Smooth muscle cell (in vitro differentiated cells): ENCODE data around the gene TCAP. TPM values are rescaled to one million over a fixed set of nuclear protein-coding genes. Genes with fewer than 3 reads are reported as not detected.
A peak's percentile ranks its signal among the peaks of the same experiment; 100 is the strongest.

ENCODE experiments used
- DNase-seq: peaks from one replicate; lab custom pipeline; 2025; ENCODE audit not compliant: unreplicated experiment; lab: John Stamatoyannopoulos, UW
- H2AFZ ChIP-seq: fragments of 200-600 bp; sonication (generic); 2 replicates; pipeline ENCODE4 v1.6.0; 2016; ENCODE audit warnings: antibody characterized with exemption, low read depth, mild to moderate bottlenecking
- H3F3A ChIP-seq: fragments of 200-600 bp; sonication (generic); 2 replicates; pipeline ENCODE4 v1.6.0; 2017; ENCODE audit warnings: antibody characterized with exemption, low read depth
- H3K27ac ChIP-seq: fragments of 200-600 bp; sonication (generic); 2 replicates; pipeline ENCODE4 v1.5.1; 2016; ENCODE audit warnings: low read depth, mild to moderate bottlenecking
- H3K27me3 ChIP-seq: fragments of 200-600 bp; sonication (generic); 2 replicates; pipeline ENCODE4 v1.6.1; 2016; ENCODE audit warnings: low read depth, mild to moderate bottlenecking
- H3K36me3 ChIP-seq: fragments of 200-600 bp; sonication (generic); 2 replicates; pipeline ENCODE4 v1.5.1; 2016; ENCODE audit warnings: low read depth
- H3K4me1 ChIP-seq: fragments of 200-600 bp; sonication (generic); 2 replicates; pipeline ENCODE4 v1.5.1; 2016; ENCODE audit warnings: low read depth
- H3K4me2 ChIP-seq: fragments of 200-600 bp; sonication (generic); 2 replicates; pipeline ENCODE4 v1.6.0; 2016; ENCODE audit warnings: mild to moderate bottlenecking
- H3K4me3 ChIP-seq: fragments of 200-600 bp; sonication (generic); 2 replicates; pipeline ENCODE4 v1.5.1; 2016; ENCODE audit warnings: mild to moderate bottlenecking
- H3K79me2 ChIP-seq: fragments of 200-600 bp; sonication (generic); 2 replicates; pipeline ENCODE4 v1.6.0; 2016; ENCODE audit warnings: low read depth, mild to moderate bottlenecking
- H3K9ac ChIP-seq: fragments of 200-600 bp; sonication (generic); 2 replicates; pipeline ENCODE4 v1.6.0; 2016; ENCODE audit warnings: low read depth
- H3K9me3 ChIP-seq: fragments of 200-600 bp; sonication (generic); replicated peaks from 2 replicates; pipeline ENCODE4 v1.5.1; 2016; ENCODE audit warnings: low read depth
- H4K20me1 ChIP-seq: fragments of 200-600 bp; sonication (generic); 2 replicates; pipeline ENCODE4 v1.6.0; 2016; ENCODE audit warnings: low read depth
- CTCF ChIP-seq: fragments of 200-600 bp; sonication (generic); IDR thresholded peaks from 2 replicates; pipeline ENCODE4 v1.5.1; 2017; ENCODE audit warnings: borderline replicate concordance, mild to moderate bottlenecking, antibody characterized with exemption; ENCODE audit not compliant: insufficient read depth, poor library complexity, severe bottlenecking
- WGBS: methylation state at CpG from one replicate; pipeline ENCODE4 v1.1.7; 2016; ENCODE audit warnings: low lambda C conversion rate; 5-methylcytosine and 5-hydroxymethylcytosine counted together
- polyA plus RNA-seq: library from polyadenylated mRNA; unstranded; fragments of >200 nt; fragmentation: Nextera tagmentation; extraction: Ambion mirVana; gene quantifications from 2 replicates; pipeline ENCODE4 v1.2.1, GENCODE V29; 2016
- total RNA-seq: library from RNA; depleted of rRNA; stranded (reverse); fragments of >200 nt; gene quantifications from 2 replicates; pipeline ENCODE4 v1.2.3, GENCODE V29; 2014

TCAP gene
- total and polyA plus RNA-seq, 2 experiments from 2014 or later = 0.41 TPM; not detected in 1

- Histone ChIP-seq H3F3A (peaks cover 3% of the 10 kb centered on the region), H3K27ac (no peak overlapping the region), H3K4me1 (peaks cover 10% of the 10 kb centered on the region), H3K9me3 (no peaks in the 10 kb centered on the region), H3K36me3 (no peaks in the 10 kb centered on the region), H2AFZ (no peak overlapping the region), H3K79me2 (no peaks in the 10 kb centered on the region), H3K9ac (no peak overlapping the region), H4K20me1 (no peaks in the 10 kb centered on the region), H3K4me3 (no peak overlapping the region), H3K4me2 (no peak overlapping the region), H3K27me3 (peaks cover 76% of the 10 kb centered on the region)
- TF ChIP-seq CTCF = peak; percentile 87
- WGBS = 9% methylated on average over 16 of the region's 16 CpGs
- peak; percentile 61 for DNase-seq
Measured at GRCh38 chr17:39623356-39623950, 41.7 kb upstream of the TCAP start.

- peaks cover 76% of the 10 kb centered on the region for H3K27me3 ChIP-seq
Measured at GRCh38 chr17:39624313-39624712, 40.8 kb upstream of the TCAP start.

DNA sequence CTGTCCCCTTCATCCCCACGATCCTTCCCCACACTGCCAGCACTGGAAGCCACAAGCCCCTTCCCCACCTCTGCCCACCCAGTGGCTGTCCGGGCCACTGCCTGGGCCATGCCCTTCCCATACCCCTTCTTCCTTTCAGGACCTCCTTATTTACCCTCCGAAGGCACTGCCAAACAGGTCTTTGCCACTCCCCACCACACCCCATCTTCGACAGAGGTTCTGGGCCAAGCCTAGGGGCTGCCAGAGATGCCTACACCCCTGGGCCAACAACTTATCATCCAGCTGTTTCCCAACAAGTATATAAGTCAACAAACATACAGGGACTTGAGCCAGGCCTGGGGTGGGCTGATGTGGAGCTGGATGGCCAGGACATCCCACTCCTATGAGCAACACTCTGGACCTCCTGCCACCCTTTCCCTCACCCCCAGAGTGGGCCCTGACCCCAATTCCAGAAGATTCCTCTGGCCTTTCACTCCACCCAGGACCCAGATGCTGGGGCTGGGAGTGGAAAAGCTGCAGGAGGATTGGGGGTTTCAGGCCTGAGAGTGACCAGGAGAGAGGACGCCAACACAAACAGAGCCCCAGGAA lies 39.9 kb upstream of the TCAP start:
- Histone ChIP-seq H3K36me3 (no peaks in the 10 kb centered on the region), H3K27me3 (peaks cover 80% of the 10 kb centered on the region), H3K9ac (no peak overlapping the region), H2AFZ (no peak overlapping the region), H3K4me1 (peaks cover 14% of the 10 kb centered on the region), H3K4me3 (no peak overlapping the region), H3K4me2 (no peak overlapping the region), H3K9me3 (no peaks in the 10 kb centered on the region), H3F3A (peaks cover 3% of the 10 kb centered on the region), H4K20me1 (no peaks in the 10 kb centered on the region), H3K27ac (no peak overlapping the region), H3K79me2 (no peaks in the 10 kb centered on the region)
- WGBS = 82% methylated on average over 5 of the region's 5 CpGs
- no peak for TF ChIP-seq CTCF
- DNase-seq = no peak

More at GRCh38 chr17:39624313-39624712, 40.8 kb upstream of the TCAP start:
- Histone ChIP-seq H3K36me3 (no peaks in the 10 kb centered on the region), H3K4me2 (no peak overlapping the region), H3K79me2 (no peaks in the 10 kb centered on the region), H3K4me1 (peaks cover 14% of the 10 kb centered on the region), H2AFZ (no peak overlapping the region), H3K27ac (no peak overlapping the region), H3K4me3 (no peak overlapping the region), H4K20me1 (no peaks in the 10 kb centered on the region), H3K9me3 (no peaks in the 10 kb centered on the region), H3F3A (peaks cover 3% of the 10 kb centered on the region), H3K9ac (no peak overlapping the region)
- no peak for DNase-seq
- 84% methylated on average over 6 of the region's 8 CpGs for WGBS
- TF ChIP-seq CTCF = no peak
